CD4-positive, alpha-beta T cell treated with Interleukin-4 for 4 hours (primary cell): ENCODE results near the gene TEKT2.

Experiments
- DNase-seq: peaks from one replicate; pipeline ENCODE4 v3.0.0-alpha.2; 2020

TEKT2 gene

GRCh38 chr1:36107394-36107793 lies 23.5 kb downstream of the TEKT2 start:
- no peak for DNase-seq

GRCh38 chr1:36108314-36108713 lies 24.4 kb downstream of the TEKT2 start:
- no peak for DNase-seq

GRCh38 chr1:36109041-36109679 lies 25.3 kb downstream of the TEKT2 start:
- peak; percentile 34 for DNase-seq

- DNase-seq, result no peak
Measured at GRCh38 chr1:36111151-36111550, 27.3 kb downstream of the TEKT2 start.

GRCh38 chr1:36112823-36113222 lies 28.9 kb downstream of the TEKT2 start:
- no peak for DNase-seq

GRCh38 chr1:36114371-36114770 lies 30.5 kb downstream of the TEKT2 start:
- DNase-seq, result no peak

GRCh38 chr1:36115200-36115669 lies 31.3 kb downstream of the TEKT2 start:
- no peak for DNase-seq

GRCh38 chr1:36115931-36116330 lies 32.0 kb downstream of the TEKT2 start:
- no peak for DNase-seq

GRCh38 chr1:36116901-36117300 lies 33.0 kb downstream of the TEKT2 start:
- DNase-seq, result no peak

- no peak for DNase-seq
Measured at GRCh38 chr1:36118447-36119204, 34.7 kb downstream of the TEKT2 start.

GRCh38 chr1:36119456-36119855 lies 35.6 kb downstream of the TEKT2 start:
- DNase-seq, result no peak

GRCh38 chr1:36122062-36123030 lies 38.5 kb downstream of the TEKT2 start:
- DNase-seq, result no peak

- peak; percentile 14 for DNase-seq
Measured at GRCh38 chr1:36123356-36123755, 39.5 kb downstream of the TEKT2 start.

- DNase-seq, result no peak
Measured at GRCh38 chr1:36124404-36125128, 40.7 kb downstream of the TEKT2 start.

- DNase-seq, result no peak
Measured at GRCh38 chr1:36125129-36125991, 41.5 kb downstream of the TEKT2 start, which contains the start of gene COL8A2. TSS of gene COL8A2 (minus strand) at chr1:36125222. CDS start at chr1:36100242, 24,980 bp downstream.

GRCh38 chr1:36126005-36126716 lies 42.3 kb downstream of the TEKT2 start:
- no peak for DNase-seq

- DNase-seq, result no peak
Measured at GRCh38 chr1:36126797-36127500, 43.1 kb downstream of the TEKT2 start.

- no peak for DNase-seq
Measured at GRCh38 chr1:36128126-36128904, 44.4 kb downstream of the TEKT2 start.

- DNase-seq, result no peak
Measured at GRCh38 chr1:36128905-36129206, 45.0 kb downstream of the TEKT2 start.
